ENCODE results near the gene CMTM7. TPM values are rescaled to one million over a fixed set of nuclear protein-coding genes. Genes with fewer than 3 reads are reported as not detected.

Gene CMTM7
- total RNA-seq, 1 experiment from 2014 or later = 8.9 TPM

DNA sequence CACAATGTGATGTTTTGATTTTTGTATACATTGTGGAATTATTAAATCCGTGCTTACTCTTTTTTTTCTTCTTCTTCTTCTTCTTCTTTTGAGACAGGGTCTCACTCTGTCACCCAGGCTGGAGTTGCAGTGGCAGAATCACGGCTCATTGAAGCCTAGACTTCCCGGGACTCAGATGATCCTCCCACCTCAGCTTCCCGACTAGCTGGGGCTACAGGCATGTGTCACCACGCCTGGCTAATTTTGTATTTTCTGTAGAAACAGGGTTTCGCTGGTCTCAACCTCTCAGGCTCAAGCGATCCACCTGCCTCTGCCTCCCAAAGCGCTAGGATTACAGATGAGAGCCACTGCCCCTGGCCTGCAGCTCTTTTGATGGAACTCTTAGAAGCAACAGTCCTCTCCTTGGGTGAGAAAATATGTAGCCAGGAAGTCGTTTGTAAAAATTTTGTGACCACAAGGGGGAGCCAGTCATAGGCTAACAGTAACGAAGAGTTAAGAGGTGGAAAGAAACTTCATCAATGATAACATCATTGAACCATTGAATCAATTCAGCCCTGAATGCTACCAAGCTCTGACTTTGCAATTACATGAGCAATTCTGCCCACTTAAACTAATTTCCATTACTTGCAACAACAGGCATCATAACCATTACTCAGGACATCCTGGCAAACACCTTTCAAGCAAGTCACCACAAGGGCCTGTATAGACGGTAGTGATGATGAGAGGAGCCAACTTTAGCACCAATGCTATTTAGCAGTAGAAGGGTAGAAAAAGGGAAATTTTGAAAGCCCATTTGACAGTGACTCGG, 16.7 kb upstream of the CMTM7 start:
- no peak overlapping the region for H3K9ac ChIP-seq (ENCODE audit: low read length)

DNA sequence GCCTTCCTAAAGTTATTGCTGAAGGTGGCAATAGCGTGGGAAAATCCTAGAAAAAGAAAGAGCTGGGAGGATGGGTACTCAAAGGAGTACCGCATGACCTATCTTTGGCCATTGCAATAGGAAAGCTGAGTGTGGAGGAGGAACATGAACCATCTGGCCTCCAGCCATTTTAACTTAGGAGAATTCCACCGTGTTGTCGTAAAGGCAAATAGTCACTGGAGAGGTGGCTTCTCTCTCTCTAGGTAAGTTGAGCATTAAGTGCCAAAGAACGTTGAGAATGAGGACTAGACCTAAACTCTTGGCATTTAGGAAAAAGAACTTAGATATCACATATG, 16.1 kb upstream of the CMTM7 start:
- Histone ChIP-seq H3K4me1 (ENCODE audit: low read length) (no peaks in the 10 kb centered on the region), H3K36me3 (ENCODE audit: insufficient read depth, low read length) (no peaks in the 10 kb centered on the region), H3K27ac (ENCODE audit: low read length) (no peak overlapping the region), H4K20me1 (ENCODE audit: insufficient read depth, low read depth, low read length) (no peaks in the 10 kb centered on the region), H3K79me2 (ENCODE audit: low read length) (no peaks in the 10 kb centered on the region), H2AFZ (ENCODE audit: low read length) (no peak overlapping the region), H3K9me2 (replicated peaks; ENCODE audit: insufficient read depth, low read length) (no peaks in the 10 kb centered on the region), H3K9me3 (ENCODE audit: low read length) (no peaks in the 10 kb centered on the region), H3K27me3 (ENCODE audit: low read length) (no peaks in the 10 kb centered on the region), H3K9ac (ENCODE audit: low read length) (no peak overlapping the region), H3K4me2 (ENCODE audit: low read depth, low read length, poor library complexity, severe bottlenecking) (no peak overlapping the region), H3K4me3 (ENCODE audit: low read length) (no peak overlapping the region)
- no peak for DNase-seq

More for the DNA sequence above, 16.7 kb upstream of the CMTM7 start:
- H3K9me2 ChIP-seq (replicated peaks; ENCODE audit: insufficient read depth, low read length) = no peaks in the 10 kb centered on the region
- H3K79me2 ChIP-seq (ENCODE audit: low read length) = no peaks in the 10 kb centered on the region
- H3K27me3 ChIP-seq (ENCODE audit: low read length) = no peaks in the 10 kb centered on the region
- no peak overlapping the region for H2AFZ ChIP-seq (ENCODE audit: low read length)
- no peaks in the 10 kb centered on the region for H4K20me1 ChIP-seq (ENCODE audit: insufficient read depth, low read depth, low read length)
- no peaks in the 10 kb centered on the region for H3K4me1 ChIP-seq (ENCODE audit: low read length)
- no peaks in the 10 kb centered on the region for H3K36me3 ChIP-seq (ENCODE audit: insufficient read depth, low read length)
- H3K4me3 ChIP-seq (ENCODE audit: low read length) = no peak overlapping the region
- no peak overlapping the region for H3K4me2 ChIP-seq (ENCODE audit: low read depth, low read length, poor library complexity, severe bottlenecking)
- DNase-seq = peak; percentile 89
- H3K27ac ChIP-seq (ENCODE audit: low read length) = no peak overlapping the region
- H3K9me3 ChIP-seq (ENCODE audit: low read length) = no peaks in the 10 kb centered on the region

DNA sequence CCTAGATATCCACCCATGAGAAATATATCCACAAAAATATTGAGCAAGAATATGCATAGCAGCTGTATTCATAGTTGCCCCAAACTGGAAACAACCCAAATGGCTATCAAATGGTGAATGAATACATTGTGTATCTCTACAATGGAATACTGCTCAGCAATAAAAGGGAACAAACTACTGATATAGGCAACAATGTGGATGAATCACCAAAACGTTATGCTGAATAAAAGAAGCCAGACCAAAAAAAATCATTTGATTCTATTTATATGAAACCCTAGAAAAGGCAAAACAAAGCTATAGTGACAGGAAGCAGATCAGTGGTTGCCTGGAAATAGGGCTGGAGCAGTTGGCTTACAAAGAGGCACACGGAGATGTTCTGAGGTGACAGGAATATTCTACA, 15.5 kb upstream of the CMTM7 start:
- Histone ChIP-seq H3K9me2 (replicated peaks; ENCODE audit: insufficient read depth, low read length) (no peaks in the 10 kb centered on the region), H3K4me2 (ENCODE audit: low read depth, low read length, poor library complexity, severe bottlenecking) (no peak overlapping the region), H3K9ac (ENCODE audit: low read length) (no peak overlapping the region), H3K36me3 (ENCODE audit: insufficient read depth, low read length) (no peaks in the 10 kb centered on the region), H3K79me2 (ENCODE audit: low read length) (no peaks in the 10 kb centered on the region), H3K27me3 (ENCODE audit: low read length) (no peaks in the 10 kb centered on the region), H3K9me3 (ENCODE audit: low read length) (no peaks in the 10 kb centered on the region), H3K4me3 (ENCODE audit: low read length) (no peak overlapping the region), H4K20me1 (ENCODE audit: insufficient read depth, low read depth, low read length) (no peaks in the 10 kb centered on the region), H2AFZ (ENCODE audit: low read length) (no peak overlapping the region), H3K4me1 (ENCODE audit: low read length) (no peaks in the 10 kb centered on the region), H3K27ac (ENCODE audit: low read length) (no peak overlapping the region)
- DNase-seq = no peak

DNA sequence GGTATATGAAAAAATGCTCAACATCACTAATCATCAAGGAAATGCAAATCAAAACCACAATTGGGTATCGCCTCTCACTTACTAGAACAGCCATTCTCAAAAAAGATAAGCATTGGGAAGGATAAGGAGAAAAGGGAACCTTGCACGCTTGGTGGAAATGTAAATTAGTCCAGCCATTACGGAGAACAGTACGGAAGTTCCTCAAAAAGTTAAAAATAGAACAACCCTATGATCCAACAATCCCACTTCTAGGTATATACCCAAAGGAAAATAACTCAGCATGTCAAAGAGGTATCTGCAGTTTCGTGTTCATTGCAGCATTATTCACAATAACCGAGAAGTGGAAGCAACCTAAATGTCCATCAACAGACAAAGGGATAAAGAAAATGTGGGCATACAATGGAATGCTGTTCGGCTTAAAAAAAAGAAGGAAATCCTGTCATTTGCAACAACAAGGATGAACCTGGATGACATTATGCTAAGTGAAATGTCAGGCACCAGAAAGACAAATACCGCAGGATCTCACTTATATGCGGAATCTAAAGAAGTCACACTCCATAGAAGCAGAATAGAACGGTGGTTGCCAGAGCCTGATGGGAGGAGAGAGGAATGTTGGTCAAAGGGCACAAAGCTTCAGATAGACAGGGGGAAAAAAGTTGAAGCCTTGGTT, 11.7 kb upstream of the CMTM7 start:
- no peak for DNase-seq
- H3K4me1 ChIP-seq (ENCODE audit: low read length) = peaks cover 5% of the 10 kb centered on the region
- H3K27ac ChIP-seq (ENCODE audit: low read length) = no peak overlapping the region
- H3K79me2 ChIP-seq (ENCODE audit: low read length) = no peaks in the 10 kb centered on the region
- no peak overlapping the region for H2AFZ ChIP-seq (ENCODE audit: low read length)
- no peak overlapping the region for H3K4me3 ChIP-seq (ENCODE audit: low read length)
- no peak overlapping the region for H3K9ac ChIP-seq (ENCODE audit: low read length)
- H3K27me3 ChIP-seq (ENCODE audit: low read length) = no peaks in the 10 kb centered on the region
- no peak overlapping the region for H3K4me2 ChIP-seq (ENCODE audit: low read depth, low read length, poor library complexity, severe bottlenecking)
- H3K9me2 ChIP-seq (replicated peaks; ENCODE audit: insufficient read depth, low read length) = no peaks in the 10 kb centered on the region
- H3K9me3 ChIP-seq (ENCODE audit: low read length) = no peaks in the 10 kb centered on the region
- H3K36me3 ChIP-seq (ENCODE audit: insufficient read depth, low read length) = no peaks in the 10 kb centered on the region
- no peaks in the 10 kb centered on the region for H4K20me1 ChIP-seq (ENCODE audit: insufficient read depth, low read depth, low read length)

DNA sequence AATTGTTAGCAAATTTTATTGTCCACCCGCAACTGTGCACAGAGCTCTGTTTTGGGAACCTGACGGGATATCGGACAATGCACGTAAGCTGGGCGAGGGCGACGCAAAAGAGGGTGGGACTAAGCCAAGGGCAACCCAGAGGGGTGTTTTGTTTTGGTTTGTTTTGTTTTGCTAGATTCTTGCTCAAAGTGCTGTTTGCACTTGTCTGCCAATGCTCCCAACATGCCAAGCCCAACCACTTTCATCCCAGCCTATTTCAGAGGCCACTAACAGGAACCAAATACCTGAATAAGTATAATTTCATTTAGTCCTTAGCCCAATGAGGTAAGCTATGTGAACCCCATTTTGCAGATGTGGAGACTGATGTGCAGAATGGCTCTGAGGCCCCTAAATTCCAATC, 9.7 kb upstream of the CMTM7 start:
- Histone ChIP-seq H3K4me2 (ENCODE audit: low read depth, low read length, poor library complexity, severe bottlenecking) (no peak overlapping the region), H3K9ac (ENCODE audit: low read length) (no peak overlapping the region), H3K9me2 (replicated peaks; ENCODE audit: insufficient read depth, low read length) (no peaks in the 10 kb centered on the region), H3K36me3 (ENCODE audit: insufficient read depth, low read length) (no peaks in the 10 kb centered on the region), H3K9me3 (ENCODE audit: low read length) (no peaks in the 10 kb centered on the region), H4K20me1 (ENCODE audit: insufficient read depth, low read depth, low read length) (no peaks in the 10 kb centered on the region), H2AFZ (ENCODE audit: low read length) (no peak overlapping the region), H3K4me3 (ENCODE audit: low read length) (no peak overlapping the region), H3K27ac (ENCODE audit: low read length) (no peak overlapping the region), H3K4me1 (ENCODE audit: low read length) (peaks cover 8% of the 10 kb centered on the region), H3K79me2 (ENCODE audit: low read length) (no peaks in the 10 kb centered on the region), H3K27me3 (ENCODE audit: low read length) (no peaks in the 10 kb centered on the region)
- DNase-seq = no peak

DNA sequence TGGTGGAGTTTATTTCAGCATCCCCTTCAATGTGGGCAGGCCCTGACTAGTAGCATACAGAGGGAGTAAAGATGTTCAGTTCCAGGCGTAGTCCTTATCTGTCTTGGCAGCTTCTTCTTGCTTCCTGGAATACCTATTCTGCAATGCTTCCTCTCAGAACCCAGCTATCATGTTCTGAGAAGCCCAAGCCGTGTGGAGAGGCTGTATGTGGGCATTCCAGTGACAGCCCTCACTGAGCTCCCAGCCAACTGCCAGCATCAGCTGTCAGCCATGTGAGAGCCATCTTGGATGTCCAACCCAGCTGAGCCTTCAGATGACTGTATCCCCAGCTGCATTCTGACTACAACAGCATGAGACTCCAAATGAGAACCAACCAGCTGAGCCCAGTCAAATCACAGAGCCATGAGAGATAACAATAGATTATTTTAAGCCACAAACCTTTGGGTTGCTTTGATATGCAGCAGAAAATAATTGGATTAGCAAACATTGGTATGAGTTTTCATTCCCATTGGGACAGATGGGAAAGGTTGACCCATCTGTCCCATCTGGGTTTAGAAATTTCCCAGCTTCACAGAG, 8.4 kb upstream of the CMTM7 start:
- Histone ChIP-seq H3K4me2 (ENCODE audit: low read depth, low read length, poor library complexity, severe bottlenecking) (no peak overlapping the region), H2AFZ (ENCODE audit: low read length) (no peak overlapping the region), H3K36me3 (ENCODE audit: insufficient read depth, low read length) (no peaks in the 10 kb centered on the region), H3K9me2 (replicated peaks; ENCODE audit: insufficient read depth, low read length) (no peaks in the 10 kb centered on the region), H3K9ac (ENCODE audit: low read length) (no peak overlapping the region), H3K79me2 (ENCODE audit: low read length) (no peaks in the 10 kb centered on the region), H3K27ac (ENCODE audit: low read length) (no peak overlapping the region), H4K20me1 (ENCODE audit: insufficient read depth, low read depth, low read length) (no peaks in the 10 kb centered on the region), H3K4me1 (ENCODE audit: low read length) (peaks cover 8% of the 10 kb centered on the region), H3K27me3 (ENCODE audit: low read length) (no peaks in the 10 kb centered on the region), H3K9me3 (ENCODE audit: low read length) (no peaks in the 10 kb centered on the region), H3K4me3 (ENCODE audit: low read length) (no peak overlapping the region)
- DNase-seq = no peak

DNA sequence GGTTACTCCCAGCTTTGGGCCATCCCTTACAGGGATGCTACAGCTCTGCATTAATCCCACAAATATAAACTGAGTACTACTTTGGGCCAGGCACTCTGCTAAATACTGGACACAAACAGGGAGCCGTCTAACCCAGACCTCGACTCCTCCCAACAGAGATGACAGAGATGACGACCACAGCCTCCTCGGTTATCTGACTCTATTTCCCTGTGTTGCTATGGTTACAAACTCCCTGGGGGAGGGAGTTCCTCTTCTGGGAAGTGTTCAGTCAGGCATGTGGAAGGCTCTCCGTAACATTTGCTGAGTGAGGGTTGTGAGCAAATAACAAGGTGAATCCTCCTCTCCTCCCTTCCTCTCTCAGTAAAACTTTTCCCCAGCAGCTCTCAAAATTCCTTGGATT, 6.7 kb upstream of the CMTM7 start:
- H3K9me3 ChIP-seq (ENCODE audit: low read length) = no peaks in the 10 kb centered on the region
- H3K9me2 ChIP-seq (replicated peaks; ENCODE audit: insufficient read depth, low read length) = no peaks in the 10 kb centered on the region
- H3K36me3 ChIP-seq (ENCODE audit: insufficient read depth, low read length) = no peaks in the 10 kb centered on the region
- H2AFZ ChIP-seq (ENCODE audit: low read length) = no peak overlapping the region
- H3K4me1 ChIP-seq (ENCODE audit: low read length) = peaks cover 8% of the 10 kb centered on the region
- H3K27ac ChIP-seq (ENCODE audit: low read length) = no peak overlapping the region
- no peak overlapping the region for H3K4me2 ChIP-seq (ENCODE audit: low read depth, low read length, poor library complexity, severe bottlenecking)
- DNase-seq = peak; percentile 51
- no peaks in the 10 kb centered on the region for H4K20me1 ChIP-seq (ENCODE audit: insufficient read depth, low read depth, low read length)
- no peak overlapping the region for H3K4me3 ChIP-seq (ENCODE audit: low read length)
- no peak overlapping the region for H3K9ac ChIP-seq (ENCODE audit: low read length)
- no peaks in the 10 kb centered on the region for H3K79me2 ChIP-seq (ENCODE audit: low read length)
- H3K27me3 ChIP-seq (ENCODE audit: low read length) = no peaks in the 10 kb centered on the region

DNA sequence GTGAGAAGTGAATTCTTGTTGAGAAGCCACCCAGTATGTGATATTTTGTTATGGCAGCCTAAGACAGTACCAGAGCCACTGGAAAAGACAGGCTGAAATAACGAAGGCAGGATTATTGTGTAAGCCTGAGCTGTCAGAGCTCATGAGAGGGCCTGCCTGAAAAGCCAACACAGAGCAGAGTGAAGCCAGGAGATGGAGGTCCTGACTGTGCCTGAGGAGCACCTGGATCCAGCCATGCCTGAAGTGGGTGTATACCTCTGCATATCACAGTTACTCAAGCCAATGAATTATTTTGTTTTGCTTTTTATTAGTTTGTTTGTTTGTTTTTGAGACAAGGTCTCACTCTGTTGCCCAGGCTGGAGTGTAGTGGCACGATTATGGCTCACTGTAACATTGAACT, 4.1 kb upstream of the CMTM7 start:
- Histone ChIP-seq H3K27ac (ENCODE audit: low read length) (no peak overlapping the region), H3K36me3 (ENCODE audit: insufficient read depth, low read length) (no peaks in the 10 kb centered on the region), H3K4me1 (ENCODE audit: low read length) (peaks cover 19% of the 10 kb centered on the region), H4K20me1 (ENCODE audit: insufficient read depth, low read depth, low read length) (no peaks in the 10 kb centered on the region), H3K27me3 (ENCODE audit: low read length) (no peaks in the 10 kb centered on the region), H3K79me2 (ENCODE audit: low read length) (no peaks in the 10 kb centered on the region), H3K4me3 (ENCODE audit: low read length) (no peak overlapping the region), H3K9me3 (ENCODE audit: low read length) (no peaks in the 10 kb centered on the region), H3K9me2 (replicated peaks; ENCODE audit: insufficient read depth, low read length) (no peaks in the 10 kb centered on the region), H3K9ac (ENCODE audit: low read length) (no peak overlapping the region), H3K4me2 (ENCODE audit: low read depth, low read length, poor library complexity, severe bottlenecking) (no peak overlapping the region), H2AFZ (ENCODE audit: low read length) (no peak overlapping the region)
- DNase-seq = no peak
